ENCODE measurements around the gene MOB3C. TPM values are rescaled to one million over a fixed set of nuclear protein-coding genes. Genes with fewer than 3 reads are reported as not detected.
"Not testable (repeated sequence)": the region's sequence is repeated elsewhere in the genome, so short reads cannot be mapped to it uniquely, and the experiment has no call there.

The MOB3C gene
- total RNA-seq, result 10 to 100 TPM in 2 of 8 experiments, 1 to 10 TPM in 5, under 1 TPM in 1; 0.60 to 11.3 (median 4.8) TPM

DNA sequence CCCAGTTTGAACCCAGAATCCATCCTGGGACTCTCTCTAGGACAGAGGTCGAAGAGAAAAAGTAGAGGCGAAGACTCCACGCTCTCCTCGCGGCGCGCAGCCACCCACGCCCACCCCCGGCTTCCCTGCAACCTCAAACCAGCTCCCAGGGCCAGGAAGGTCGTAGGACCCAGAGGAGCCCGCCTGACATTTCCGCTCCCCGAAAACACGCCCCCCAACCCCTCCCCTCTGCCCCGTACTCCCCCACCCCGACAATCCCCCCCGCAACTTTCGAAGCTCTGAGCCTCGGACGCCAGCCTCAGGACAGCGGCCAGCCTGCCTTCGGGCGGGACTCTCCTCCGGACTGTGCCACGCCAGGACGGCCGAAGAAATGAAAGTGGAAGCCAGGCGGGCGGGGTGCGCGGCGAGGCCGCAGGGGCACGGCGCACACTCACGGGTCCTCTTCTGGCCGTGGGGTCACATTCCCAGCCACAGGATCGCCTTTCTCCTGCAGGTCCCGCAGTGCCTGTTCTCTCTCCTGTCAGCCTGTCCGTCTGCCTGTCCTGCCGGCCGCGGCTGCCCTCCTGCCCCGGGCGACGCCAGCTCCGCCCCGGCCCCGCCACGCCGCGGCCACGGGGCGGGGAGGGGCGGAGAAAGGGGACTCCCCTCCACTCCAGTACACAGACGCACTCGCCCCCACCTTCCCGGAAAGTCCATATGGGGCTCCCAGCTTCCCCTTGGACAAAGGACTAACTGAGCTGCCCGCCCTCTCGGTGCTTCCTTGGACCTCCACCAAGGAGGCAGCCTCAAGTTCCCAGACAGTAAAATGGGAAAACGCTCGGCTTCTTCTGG lies at the start of gene MOB3C:
MOB3C (minus strand) TSS at position 535 of the 831 bp plus-strand sequence. CDS start 3,490 bp downstream, outside the sequence.
- Histone ChIP-seq H3K27ac (peak within 1 kb of the TSS in 1 of 2 donors; percentile 3), H3K4me1 (replicated peaks in 1 of 2) (peaks cover 10 to 19% of the 10 kb centered on the region in 2 donors), H3K4me3 (peak within 1 kb of the TSS; percentile 34 to 57 (median 43))
- in situ Hi-C loops (cut with MboI; ENCODE audit: low pct_unique_long_range_greater_than_20kb in 2 of 9, low sequenced_read_pairs in 9 of 9, unreplicated experiment in 9 of 9), result no loop called here
- WGBS, 10 experiments, result 0 to 52% (median 21%) methylated on average over 1 to 8 of the region's 62 CpGs; no CpG with 5 or more reads in 4 of the 10 experiments
- peak; percentile 71 to 85 (median 82) for ATAC-seq (replicated peaks in 6 of 8)

DNA sequence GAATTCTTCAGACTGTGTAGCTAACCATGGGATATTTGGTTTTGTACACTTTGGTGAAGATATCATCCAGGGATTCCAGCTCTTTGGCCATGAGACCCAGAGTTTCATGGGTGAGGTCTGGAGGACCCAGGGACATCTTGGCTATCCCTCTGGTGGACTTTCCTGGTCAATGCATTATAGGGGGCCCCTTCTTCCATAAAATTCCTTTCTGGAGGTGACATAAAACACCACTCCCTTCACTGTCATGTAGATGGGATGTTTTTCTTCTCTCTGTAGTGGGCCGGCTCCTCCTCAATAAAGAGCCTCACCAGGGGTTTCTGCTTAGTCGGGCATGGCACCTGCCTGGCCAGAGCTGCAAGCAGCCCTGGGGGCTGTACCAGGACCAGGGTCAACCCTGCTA lies 49.4 kb upstream of the MOB3C start:
- no peak overlapping the region for H3K27ac ChIP-seq
- WGBS, 10 experiments, result 0 to 100% (median 31%) methylated on average over 1 to 2 of the region's 2 CpGs; no CpG with 5 or more reads in 3 of the 10 experiments
- ATAC-seq (replicated peaks in 6 of 8), result no peak
- peaks cover 9 to 10% of the 10 kb centered on the region in 2 donors for H3K4me1 ChIP-seq (replicated peaks in 1 of 2)
- in situ Hi-C loops (cut with MboI; ENCODE audit: low pct_unique_long_range_greater_than_20kb in 2 of 9, low sequenced_read_pairs in 9 of 9, unreplicated experiment in 9 of 9), result no loop called here
- no peak overlapping the region for H3K4me3 ChIP-seq

- H3K27ac ChIP-seq; ATAC-seq (replicated peaks in 6 of 8); in situ Hi-C loops (cut with MboI; ENCODE audit: low pct_unique_long_range_greater_than_20kb in 2 of 9, low sequenced_read_pairs in 9 of 9, unreplicated experiment in 9 of 9); H3K4me3 ChIP-seq: not testable (repeated sequence)
- no CpG with 5 or more reads among the region's 5 CpGs for WGBS, 10 experiments
- peaks cover 9 to 10% of the 10 kb centered on the region in 2 donors for H3K4me1 ChIP-seq (replicated peaks in 1 of 2)
Measured at GRCh38 chr1:46662919-46663318, 46.3 kb upstream of the MOB3C start.

GRCh38 chr1:46660116-46660515 lies 43.5 kb upstream of the MOB3C start:
- ATAC-seq (replicated peaks in 6 of 8); H3K27ac ChIP-seq; in situ Hi-C loops (cut with MboI; ENCODE audit: low pct_unique_long_range_greater_than_20kb in 2 of 9, low sequenced_read_pairs in 9 of 9, unreplicated experiment in 9 of 9); H3K4me1 ChIP-seq (replicated peaks in 1 of 2); H3K4me3 ChIP-seq: not testable (repeated sequence)
- WGBS, 10 experiments, result 80 to 100% (median 94%) methylated on average over 1 to 5 of the region's 5 CpGs; no CpG with 5 or more reads in 1 of the 10 experiments

GRCh38 chr1:46659307-46659870 lies 42.8 kb upstream of the MOB3C start:
- no peak for ATAC-seq (replicated peaks in 6 of 8)
- H3K4me3 ChIP-seq, result no peak overlapping the region
- H3K27ac ChIP-seq, result no peak overlapping the region
- no peaks in the 10 kb centered on the region for H3K4me1 ChIP-seq (replicated peaks in 1 of 2)
- 70 to 100% (median 94%) methylated on average over 1 to 2 of the region's 2 CpGs; no CpG with 5 or more reads in 1 of the 10 experiments for WGBS, 10 experiments
- in situ Hi-C loops (cut with MboI; ENCODE audit: low pct_unique_long_range_greater_than_20kb in 2 of 9, low sequenced_read_pairs in 9 of 9, unreplicated experiment in 9 of 9), result no loop called here

DNA sequence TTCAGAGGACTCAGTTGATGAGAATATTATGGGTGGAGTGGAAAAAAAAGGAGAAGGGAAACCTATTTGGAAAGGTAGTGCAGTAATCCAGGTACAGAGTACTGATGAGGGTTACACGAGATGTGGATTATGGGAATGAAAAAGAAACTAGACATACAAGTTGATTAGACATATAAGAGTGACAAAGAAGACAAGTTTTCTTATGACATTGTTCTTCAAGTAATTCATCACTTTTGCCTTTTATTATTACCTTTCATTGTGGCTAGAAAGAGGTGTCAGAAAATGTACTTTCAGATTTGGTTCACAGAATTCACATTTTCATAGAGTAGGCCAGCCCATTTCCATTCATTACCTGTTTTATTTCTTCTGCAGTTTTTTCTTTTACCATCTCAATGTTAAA lies 41.2 kb upstream of the MOB3C start:
- no peak for ATAC-seq (replicated peaks in 6 of 8)
- in situ Hi-C loops (cut with MboI; ENCODE audit: low pct_unique_long_range_greater_than_20kb in 2 of 9, low sequenced_read_pairs in 9 of 9, unreplicated experiment in 9 of 9), result no loop called here
- WGBS, 10 experiments, result 60 to 100% (median 100%) methylated on average over 1 of the region's 1 CpG; no CpG with 5 or more reads in 4 of the 10 experiments
- H3K27ac ChIP-seq, result no peak overlapping the region
- H3K4me1 ChIP-seq (replicated peaks in 1 of 2), result no peaks in the 10 kb centered on the region
- H3K4me3 ChIP-seq, result no peak overlapping the region

- WGBS, 10 experiments, result 80 to 100% (median 92%) methylated on average over 1 to 2 of the region's 2 CpGs; no CpG with 5 or more reads in 4 of the 10 experiments
- ATAC-seq (replicated peaks in 6 of 8), result no peak
- no peak overlapping the region for H3K4me3 ChIP-seq
- in situ Hi-C loops (cut with MboI; ENCODE audit: low pct_unique_long_range_greater_than_20kb in 2 of 9, low sequenced_read_pairs in 9 of 9, unreplicated experiment in 9 of 9), result no loop called here
- no peaks in the 10 kb centered on the region for H3K4me1 ChIP-seq (replicated peaks in 1 of 2)
- no peak overlapping the region for H3K27ac ChIP-seq
Measured at GRCh38 chr1:46656643-46657042, 40.0 kb upstream of the MOB3C start.

DNA sequence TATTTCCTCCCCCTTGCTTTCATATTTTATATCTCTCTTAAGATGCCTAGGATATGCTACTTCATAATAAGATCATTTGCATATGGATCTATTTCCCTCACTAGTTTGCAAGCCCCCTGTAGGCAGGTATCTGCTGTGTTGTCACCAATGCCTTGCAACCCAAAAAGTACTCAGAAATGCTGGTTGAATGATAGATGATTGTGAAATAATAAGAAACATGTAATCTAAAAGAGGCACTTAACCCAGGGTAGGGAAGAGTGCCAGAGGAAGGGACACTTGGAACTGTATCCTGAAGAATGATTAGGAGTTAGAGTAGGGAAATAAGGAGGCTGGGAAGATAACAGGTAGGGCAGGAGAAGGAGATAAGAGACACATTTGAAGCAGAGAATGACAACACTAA lies 39.2 kb upstream of the MOB3C start:
- in situ Hi-C loops (cut with MboI; ENCODE audit: low pct_unique_long_range_greater_than_20kb in 2 of 9, low sequenced_read_pairs in 9 of 9, unreplicated experiment in 9 of 9), result no loop called here
- no peak for ATAC-seq (replicated peaks in 6 of 8)
- H3K27ac ChIP-seq, result no peak overlapping the region
- no peak overlapping the region for H3K4me3 ChIP-seq
- H3K4me1 ChIP-seq (replicated peaks in 1 of 2), result no peaks in the 10 kb centered on the region

DNA sequence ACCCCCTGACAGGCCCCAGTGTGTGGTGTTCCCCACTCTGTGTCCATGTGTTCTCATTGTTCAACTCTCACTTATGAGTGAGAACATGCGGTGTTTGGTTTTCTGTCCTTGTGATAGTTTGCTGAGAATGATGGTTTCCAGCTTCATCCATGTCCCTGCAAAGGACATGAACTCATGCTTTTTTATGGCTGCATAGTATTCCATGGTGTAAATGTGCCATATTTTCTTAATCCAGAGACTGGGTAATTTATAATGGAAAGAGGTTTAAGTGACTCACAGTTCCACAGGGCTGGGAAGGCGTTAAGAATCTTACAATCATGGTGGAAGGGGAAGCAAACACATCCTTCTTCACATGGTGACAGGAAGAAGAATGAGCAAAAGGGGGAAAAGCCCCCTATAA lies 38.1 kb upstream of the MOB3C start:
- H3K4me3 ChIP-seq; H3K4me1 ChIP-seq (replicated peaks in 1 of 2); H3K27ac ChIP-seq; in situ Hi-C loops (cut with MboI; ENCODE audit: low pct_unique_long_range_greater_than_20kb in 2 of 9, low sequenced_read_pairs in 9 of 9, unreplicated experiment in 9 of 9); ATAC-seq (replicated peaks in 6 of 8): not testable (repeated sequence)
- WGBS, 10 experiments, result 89 to 100% (median 100%) methylated on average over 1 to 2 of the region's 2 CpGs; no CpG with 5 or more reads in 5 of the 10 experiments

DNA sequence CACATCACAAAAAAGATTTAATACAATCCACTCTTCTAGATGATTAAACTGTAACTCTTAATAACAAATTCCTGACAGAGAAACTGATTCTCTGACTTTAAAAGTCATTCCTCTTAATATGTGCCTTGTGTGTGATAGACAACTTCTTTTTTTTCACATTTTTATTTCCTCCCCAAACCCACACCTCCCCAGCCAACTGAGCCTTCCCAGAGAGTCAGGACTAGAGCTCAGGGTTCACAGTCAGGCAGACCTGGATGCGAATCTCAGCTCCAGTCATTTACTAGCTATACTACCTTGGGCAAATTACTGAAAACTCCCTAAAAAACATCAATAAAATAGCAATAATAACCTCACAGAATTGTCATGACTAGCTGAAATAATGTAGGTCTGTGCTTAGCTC lies 37.4 kb upstream of the MOB3C start:
- H3K4me1 ChIP-seq (replicated peaks in 1 of 2), result no peaks in the 10 kb centered on the region
- in situ Hi-C loops (cut with MboI; ENCODE audit: low pct_unique_long_range_greater_than_20kb in 2 of 9, low sequenced_read_pairs in 9 of 9, unreplicated experiment in 9 of 9), result no loop called here
- no peak overlapping the region for H3K27ac ChIP-seq
- no peak for ATAC-seq (replicated peaks in 6 of 8)
- 40 to 100% (median 68%) methylated on average over 1 of the region's 1 CpG; no CpG with 5 or more reads in 6 of the 10 experiments for WGBS, 10 experiments
- H3K4me3 ChIP-seq, result no peak overlapping the region

- in situ Hi-C loops (cut with MboI; ENCODE audit: low pct_unique_long_range_greater_than_20kb in 2 of 9, low sequenced_read_pairs in 9 of 9, unreplicated experiment in 9 of 9), result no loop called here
Measured at GRCh38 chr1:46653405-46653958, 36.9 kb upstream of the MOB3C start.

DNA sequence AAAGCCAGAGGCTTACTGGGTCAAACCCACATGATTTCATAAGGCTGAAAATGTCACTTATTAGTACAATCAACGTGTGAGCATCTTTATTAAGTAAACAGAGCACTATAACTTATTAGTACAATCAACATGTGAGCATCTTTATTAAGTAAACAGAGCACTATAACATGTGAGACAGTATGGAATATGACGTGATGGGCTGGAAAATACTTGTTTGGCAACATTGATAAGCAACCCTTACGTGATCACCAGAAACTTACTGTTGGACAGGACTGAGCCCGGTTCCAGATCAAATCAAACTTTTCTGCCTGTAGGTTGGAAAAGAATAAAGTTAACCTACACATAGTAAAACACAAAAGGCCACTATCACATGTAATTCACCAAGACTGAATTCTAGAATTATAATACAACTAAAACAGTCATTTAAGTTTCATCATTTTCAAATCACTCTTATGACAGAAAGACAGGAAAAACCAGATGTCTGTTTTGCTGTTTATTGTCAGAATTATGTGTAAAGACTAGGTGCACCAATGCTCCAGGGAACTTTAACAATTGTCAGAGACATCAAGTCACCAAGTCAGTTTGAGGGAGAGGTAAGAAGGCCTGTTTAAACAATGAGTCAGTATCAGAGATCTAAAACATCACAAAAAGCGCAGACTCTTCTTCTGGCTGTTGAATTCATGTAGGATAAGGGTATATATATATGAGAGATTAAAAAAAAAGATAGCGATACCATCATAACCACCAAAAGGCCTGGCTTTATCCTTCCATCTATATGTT lies 35.9 kb upstream of the MOB3C start:
- in situ Hi-C loops (cut with MboI; ENCODE audit: low pct_unique_long_range_greater_than_20kb in 2 of 9, low sequenced_read_pairs in 9 of 9, unreplicated experiment in 9 of 9), result no loop called here
- Histone ChIP-seq H3K4me1 (replicated peaks in 1 of 2) (no peaks in the 10 kb centered on the region), H3K4me3 (no peak overlapping the region), H3K27ac (no peak overlapping the region)
- no peak for ATAC-seq (replicated peaks in 6 of 8)
- WGBS, 10 experiments, result 56 to 100% (median 71%) methylated on average over 2 to 6 of the region's 6 CpGs

More at GRCh38 chr1:46653405-46653958, 36.9 kb upstream of the MOB3C start:
- WGBS, 10 experiments, result 33 to 100% (median 83%) methylated on average over 1 to 2 of the region's 2 CpGs; no CpG with 5 or more reads in 1 of the 10 experiments
- ATAC-seq (replicated peaks in 6 of 8), result no peak
- Histone ChIP-seq H3K4me1 (replicated peaks in 1 of 2) (no peaks in the 10 kb centered on the region), H3K27ac (no peak overlapping the region), H3K4me3 (no peak overlapping the region)

DNA sequence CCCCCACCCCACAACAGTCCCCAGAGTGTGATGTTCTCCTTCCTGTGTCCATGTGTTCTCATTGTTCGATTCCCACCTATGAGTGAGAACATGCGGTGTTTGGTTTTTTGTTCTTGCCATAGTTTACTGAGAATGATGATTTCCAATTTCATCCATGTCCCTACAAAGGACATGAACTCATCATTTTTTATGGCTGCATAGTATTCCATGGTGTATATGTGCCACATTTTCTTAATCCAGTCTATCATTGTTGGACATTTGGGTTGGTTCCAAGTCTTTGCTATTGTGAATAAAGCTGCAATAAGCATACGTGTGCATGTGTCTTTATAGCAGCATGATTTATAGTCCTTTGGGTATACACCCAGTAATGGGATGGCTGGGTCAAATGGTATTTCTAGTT lies 34.5 kb upstream of the MOB3C start:
- H3K27ac ChIP-seq; ATAC-seq (replicated peaks in 6 of 8); H3K4me1 ChIP-seq (replicated peaks in 1 of 2); in situ Hi-C loops (cut with MboI; ENCODE audit: low pct_unique_long_range_greater_than_20kb in 2 of 9, low sequenced_read_pairs in 9 of 9, unreplicated experiment in 9 of 9); H3K4me3 ChIP-seq: not testable (repeated sequence)
- no CpG with 5 or more reads among the region's 3 CpGs for WGBS, 10 experiments

Data from motor neuron (in vitro differentiated cells).